OCI-LY7 (cell line): Measurements from ENCODE around the gene OPCML.

Experiments used
- CTCF ChIP-seq: fragments of 200-600 bp; sonication (generic); conservative IDR thresholded peaks from 2 replicates; pipeline ENCODE4 v1.5.1; 2014; ENCODE audit warnings: mild to moderate bottlenecking, antibody characterized with exemption, low read length, moderate library complexity, mixed read lengths
- EZH2phosphoT487 ChIP-seq: fragments of 200-600 bp; sonication (generic); IDR thresholded peaks from 2 replicates; pipeline ENCODE4 v1.6.1; 2018; ENCODE audit warnings: low read depth, borderline replicate concordance, mild to moderate bottlenecking, mixed run types, antibody characterized with exemption, low read length, moderate library complexity, mixed read lengths

DNA sequence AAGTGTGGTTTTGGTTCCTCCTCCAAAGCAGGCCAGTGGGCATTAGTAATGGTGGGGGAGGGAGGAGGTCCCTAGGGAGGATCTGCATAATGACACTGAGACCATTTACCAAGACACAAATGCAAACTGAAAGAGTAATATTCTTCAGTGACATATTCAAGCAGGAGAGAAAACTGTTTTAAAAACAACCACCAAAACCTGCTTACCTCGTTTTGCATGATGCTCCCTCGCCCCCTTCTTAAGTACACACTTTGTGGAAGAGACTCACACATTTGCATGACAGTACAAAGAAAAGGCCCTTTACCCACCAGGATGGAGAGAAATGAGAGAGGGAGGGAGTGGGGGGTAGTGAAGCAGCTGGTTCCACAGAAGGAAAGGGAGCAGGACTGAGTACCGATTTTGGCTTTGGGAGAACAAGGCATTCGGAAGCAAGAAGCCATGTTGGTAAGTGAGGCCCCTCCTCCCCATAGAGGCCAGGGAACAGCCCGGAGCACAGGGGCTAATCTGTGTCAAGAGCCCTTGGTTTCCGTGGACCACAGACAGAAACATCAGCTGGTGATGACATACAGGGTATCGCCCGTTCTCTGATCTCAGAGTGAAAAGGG is 13.0 kb upstream of the OPCML start:
- TF ChIP-seq CTCF (no peak), EZH2phosphoT487 (no peak)
